HPDE6-E6E7 (cell line): ENCODE data around the gene JADE3.
"Not testable (repeated sequence)": the region's sequence is repeated elsewhere in the genome, so short reads cannot be mapped to it uniquely, and the experiment has no call there.

Experiments used
- DNase-seq: peaks from one replicate; pipeline ENCODE4 v3.0.0; 2011; ENCODE audit warnings: missing footprints; ENCODE audit errors: extremely low spot score

The JADE3 gene

DNA sequence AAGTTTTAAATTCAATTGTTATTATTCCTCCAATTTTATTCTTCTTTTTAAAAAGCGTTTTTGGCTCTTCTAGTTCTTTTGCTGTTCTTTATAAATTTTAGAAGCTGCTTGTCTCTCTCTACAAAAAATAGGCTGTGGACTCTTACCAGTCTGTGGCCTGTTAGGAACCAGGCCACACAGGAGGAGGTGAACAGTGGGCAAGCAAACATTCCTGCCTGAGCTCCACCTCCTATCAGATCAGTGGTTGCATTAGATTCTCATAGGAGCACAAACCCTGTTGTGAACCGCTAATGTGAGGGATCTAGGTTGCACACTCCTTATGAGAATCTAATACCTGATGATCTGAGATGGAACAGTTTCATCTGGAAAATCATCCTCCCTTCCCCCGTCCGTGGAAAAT, 23.1 kb downstream of the JADE3 start:
- DNase-seq = no peak

DNA sequence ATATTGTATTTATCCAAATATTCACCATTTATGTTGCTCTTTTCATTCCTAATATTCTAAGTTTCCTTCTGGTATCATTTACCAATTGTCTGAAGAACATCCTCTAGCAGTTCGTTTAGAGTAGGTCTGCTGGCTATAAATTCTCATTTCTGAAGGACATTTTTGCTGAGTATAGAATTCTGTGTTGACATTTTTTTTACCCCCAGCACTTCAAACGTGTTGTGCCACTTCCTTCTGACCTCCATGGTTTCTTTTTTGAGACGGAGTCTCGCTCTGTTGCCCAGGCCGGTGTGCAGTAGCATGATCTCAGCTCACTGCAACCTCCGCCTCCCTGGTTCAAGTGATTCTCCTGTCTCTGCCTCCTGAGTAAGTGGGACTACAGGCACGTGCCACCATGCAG, 26.4 kb downstream of the JADE3 start:
- DNase-seq = no peak

DNA sequence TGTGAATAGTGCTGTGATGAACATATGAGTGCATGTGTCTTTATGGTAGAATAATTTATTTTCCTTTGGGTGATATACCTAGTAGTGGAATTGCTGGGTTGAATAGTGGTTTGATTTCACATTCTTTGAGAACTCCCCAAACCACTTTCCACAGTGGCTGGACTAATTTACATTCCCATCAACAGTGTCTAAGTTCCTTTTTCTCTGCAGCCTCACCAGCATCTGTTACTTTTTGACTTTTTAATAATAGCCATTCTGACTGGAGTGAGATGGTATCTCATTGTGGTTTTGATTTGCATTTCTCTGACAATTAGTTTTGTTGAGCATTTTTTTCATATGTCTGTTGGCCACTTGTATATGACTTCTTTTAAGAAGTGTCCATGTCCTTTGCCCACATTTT, 29.1 kb downstream of the JADE3 start:
- no peak for DNase-seq

DNA sequence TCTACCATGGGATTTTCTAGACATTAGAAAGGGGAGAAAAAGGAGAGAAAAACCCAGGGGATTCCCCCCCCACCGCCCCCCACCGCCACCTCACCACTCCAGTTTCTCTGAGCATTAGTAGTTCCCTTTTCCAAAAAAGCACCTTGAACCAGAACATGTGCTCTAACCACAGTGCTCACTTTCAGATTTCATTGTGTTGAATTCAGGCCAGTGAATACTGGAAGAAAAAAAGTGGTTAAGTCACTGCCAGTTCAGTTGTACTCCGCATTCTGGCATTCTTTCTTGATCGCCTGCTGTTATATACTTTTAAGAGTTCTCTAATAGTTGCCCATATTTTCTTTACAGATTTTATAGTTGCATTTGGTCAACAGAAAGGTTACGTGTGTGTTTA, 40.9 kb downstream of the JADE3 start:
- no peak for DNase-seq

DNA sequence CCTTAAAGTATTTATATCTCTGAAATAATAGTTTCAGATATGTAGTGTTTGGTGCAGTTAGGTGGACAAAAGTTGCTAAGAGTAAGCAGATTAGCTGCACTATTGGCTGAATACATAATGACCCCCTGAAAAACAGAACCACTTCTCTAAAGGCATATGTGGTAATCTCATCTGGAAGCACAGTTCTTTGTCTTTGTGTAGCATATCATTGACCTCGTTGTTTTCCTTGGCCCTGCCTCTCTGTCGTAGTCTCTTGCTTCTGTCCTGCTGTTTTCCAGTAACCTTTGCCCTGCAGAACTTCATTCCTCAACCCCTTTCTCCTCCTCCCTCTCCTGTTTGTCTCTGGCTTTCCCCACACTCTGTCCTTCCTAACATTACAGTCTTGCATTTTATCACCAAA, 41.4 kb downstream of the JADE3 start:
- DNase-seq = no peak

DNA sequence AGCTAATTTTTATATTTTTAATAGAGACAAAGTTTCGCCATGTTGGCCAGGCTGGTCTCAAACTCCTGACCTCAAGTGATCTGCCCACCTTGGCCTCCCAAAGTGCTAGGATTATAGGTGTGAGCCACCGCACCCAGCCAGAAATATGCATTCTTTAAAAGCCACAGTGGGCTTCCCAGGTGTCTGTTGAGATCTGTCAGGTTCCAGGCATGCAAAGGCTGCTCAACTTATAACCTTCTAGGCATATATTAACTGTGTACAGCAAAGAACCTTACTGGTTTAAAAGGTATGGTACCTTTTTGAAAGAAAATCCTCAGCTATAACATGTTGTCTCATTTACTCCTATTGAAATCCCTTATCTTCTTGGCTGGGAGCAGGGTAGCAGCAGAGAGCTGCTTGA, 42.5 kb downstream of the JADE3 start:
- DNase-seq = no peak

DNA sequence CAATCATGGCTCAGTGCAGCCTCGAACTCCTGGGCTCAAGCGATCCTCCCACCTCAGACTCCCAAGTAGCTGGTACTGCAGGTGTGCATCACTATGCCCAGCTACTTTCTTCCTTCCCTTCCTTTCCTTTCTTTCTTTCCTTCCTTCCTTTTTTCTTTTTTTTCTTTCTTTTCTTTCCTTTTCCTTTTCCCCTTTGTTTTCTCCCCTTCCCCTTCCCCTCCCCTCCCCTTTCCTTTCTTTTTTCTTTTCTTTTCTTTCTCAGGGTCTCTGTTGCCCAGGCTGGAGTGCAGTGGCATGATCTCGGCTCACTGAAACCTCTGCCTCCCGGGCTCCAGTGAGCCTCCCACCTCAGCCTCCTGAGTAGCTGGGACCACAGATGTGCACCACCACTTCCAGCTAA, 44.4 kb downstream of the JADE3 start:
- DNase-seq = not testable (repeated sequence)

DNA sequence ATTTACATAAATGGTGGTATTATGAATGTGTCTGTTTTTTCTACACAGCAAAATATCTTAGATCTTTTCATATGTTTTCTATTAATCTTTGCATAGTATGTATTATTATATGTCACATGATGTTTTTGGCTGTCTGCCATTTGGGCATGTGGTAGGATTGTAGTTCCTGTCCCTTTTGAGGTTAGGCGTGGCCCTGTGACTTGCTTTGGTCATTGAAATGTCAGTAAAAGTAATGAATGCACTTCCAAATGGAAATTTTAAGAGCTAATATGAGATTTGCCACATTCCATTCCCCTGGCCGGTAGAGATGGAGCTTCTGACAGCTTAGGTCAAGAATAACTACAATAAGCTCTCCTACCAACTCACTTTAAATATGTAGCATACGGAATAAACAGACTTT, 45.1 kb downstream of the JADE3 start:
- DNase-seq = no peak

DNA sequence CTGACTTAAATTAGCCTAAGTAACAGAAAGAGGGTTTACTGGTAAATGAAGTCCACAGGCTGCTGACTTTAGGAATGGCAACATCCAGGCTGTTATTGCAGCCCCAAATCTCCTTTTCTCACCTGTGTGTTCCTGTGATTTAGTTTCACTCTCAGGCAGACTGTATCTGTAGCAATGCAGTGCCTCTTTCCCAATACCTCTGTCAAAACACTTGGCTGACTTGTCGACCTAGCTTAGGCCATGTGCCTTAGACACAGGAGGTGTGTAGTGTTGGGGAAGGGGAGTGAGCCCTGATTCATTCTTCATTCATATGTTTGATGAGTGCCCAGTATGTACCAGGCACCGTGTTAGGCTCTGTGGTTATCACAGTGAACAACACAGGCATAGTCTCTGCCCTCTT, 46.9 kb downstream of the JADE3 start:
- DNase-seq = no peak

DNA sequence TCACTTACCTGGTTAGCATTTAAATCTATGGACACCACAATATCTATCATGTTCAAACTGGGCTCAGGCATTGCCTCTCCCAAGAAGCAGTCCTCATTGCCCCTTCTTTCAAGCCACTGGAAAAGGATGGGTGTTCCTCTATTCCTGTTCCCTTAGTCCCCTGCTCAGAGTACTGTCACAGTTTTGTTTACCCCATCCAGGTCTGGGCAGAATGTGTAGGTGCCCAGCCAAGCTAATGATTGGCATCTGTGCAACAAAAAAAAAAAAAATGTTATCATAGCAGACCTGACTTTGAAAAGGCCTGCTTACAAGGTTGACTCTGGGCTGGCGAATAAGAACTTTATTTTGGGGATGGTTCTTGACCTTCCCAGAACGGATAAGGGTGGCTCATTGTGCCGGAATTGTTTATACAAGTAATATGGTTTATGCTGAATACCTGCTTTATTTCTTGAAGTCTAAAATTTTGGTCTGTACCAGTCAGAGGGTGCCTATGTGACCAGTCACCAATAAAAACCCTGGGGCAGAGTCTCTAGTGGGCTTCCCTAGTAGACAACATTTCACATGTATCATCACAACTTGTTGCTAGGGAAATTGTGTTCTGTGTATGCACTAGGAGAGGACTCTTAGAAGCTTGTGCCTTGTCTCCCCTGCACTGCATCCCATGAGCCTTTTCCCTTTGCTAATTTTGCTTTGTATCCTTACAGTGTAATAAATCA, 47.9 kb downstream of the JADE3 start:
- DNase-seq = no peak

DNA sequence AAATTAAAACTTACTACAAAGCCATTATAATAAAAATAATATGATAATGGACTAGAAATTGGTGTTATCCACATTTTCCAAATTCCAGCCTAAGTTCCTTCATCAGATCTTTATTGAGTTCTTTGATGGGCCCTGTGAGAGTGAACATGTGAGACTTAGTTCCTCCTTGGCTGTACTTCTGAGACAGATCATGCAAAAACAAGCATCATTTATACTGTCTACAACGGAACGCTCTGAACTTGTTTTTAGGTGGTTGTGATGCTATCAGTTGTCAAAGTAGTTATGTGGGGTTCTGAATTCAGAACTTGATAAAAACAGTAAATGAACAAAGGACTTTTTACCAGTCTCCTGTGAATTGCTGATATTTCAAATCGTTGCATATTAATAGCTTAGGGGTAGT, 48.9 kb downstream of the JADE3 start:
- DNase-seq = no peak

DNA sequence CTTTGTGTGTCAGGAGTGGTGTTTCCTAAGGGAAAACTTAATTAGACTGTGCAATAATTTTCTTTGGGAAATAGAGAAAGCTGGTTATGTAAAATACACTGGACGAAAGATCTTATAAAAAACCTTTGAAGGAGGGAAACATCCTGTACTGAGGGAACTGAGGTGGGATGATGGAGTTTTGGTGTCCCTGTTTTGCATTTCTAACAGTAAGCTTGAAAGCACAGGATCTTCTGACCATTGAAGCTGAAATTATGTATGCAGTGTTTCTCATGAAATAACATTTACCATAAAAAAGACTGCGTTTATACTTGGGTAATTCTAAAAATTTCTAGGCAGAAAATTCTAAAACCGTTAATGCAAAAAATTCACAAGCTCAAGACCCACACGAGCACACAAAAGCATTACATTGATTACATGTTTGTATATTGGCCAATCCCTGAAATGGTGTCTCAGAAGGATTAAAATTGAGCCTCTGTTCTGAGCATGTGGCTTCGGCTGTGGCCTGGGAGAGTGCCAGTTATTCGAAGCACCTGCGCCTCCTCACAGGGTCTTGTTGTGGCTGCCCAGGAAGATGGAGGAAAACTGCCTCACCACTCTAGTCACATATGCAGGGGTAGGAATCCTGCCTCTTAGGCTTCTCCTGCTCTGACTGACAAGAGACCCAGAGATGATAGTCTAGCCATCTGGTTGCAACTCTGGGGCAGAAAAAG, 49.5 kb downstream of the JADE3 start:
- no peak for DNase-seq

DNA sequence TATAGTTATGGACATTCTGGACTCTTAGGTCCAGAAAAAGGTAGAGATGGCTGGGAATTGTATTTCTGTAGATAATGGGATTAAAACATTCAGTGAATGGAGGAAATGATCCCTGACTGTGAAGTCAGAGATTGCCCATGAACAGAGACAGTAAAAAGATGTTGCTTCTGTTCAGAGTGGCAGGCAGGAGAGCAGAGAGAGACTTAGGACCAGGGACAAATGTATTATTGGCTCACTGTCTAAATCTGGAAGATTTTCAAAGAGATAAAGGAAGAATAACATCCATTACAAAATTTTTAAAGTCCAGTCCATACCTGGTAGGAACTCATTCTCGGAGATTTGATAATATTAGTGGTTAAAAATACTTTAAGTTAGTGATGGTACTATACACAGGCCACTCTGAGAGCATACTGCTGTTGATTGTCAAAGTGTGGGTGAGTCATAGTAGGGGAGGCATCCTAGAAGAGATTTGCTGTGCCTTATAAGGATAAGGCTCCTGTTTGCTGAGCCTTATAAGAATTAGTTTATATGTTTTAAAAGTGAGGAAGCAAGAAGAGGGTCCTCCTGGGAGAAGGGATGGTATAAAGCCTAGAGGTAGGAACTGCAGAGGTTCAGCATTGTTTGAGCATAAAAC, 53.0 kb downstream of the JADE3 start:
- no peak for DNase-seq

DNA sequence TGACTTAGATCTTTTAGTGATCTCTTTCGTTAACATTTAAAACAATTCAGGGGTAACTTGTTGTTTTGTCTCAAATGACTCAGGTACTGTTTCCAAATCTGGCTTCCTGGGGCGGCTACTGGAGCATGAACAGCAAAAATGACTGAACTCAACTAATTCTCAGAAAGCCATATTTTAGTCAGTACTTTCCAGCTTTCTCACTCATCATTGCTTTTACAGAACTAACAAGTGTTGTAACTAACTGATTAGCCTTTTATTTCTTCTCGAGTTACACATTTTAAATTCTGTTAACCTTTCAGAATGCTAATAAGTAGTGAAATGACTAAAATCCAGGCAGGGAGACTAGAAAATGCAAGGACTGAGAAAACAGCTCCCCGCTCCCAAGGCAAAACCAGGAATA, 55.3 kb downstream of the JADE3 start:
- DNase-seq = no peak

DNA sequence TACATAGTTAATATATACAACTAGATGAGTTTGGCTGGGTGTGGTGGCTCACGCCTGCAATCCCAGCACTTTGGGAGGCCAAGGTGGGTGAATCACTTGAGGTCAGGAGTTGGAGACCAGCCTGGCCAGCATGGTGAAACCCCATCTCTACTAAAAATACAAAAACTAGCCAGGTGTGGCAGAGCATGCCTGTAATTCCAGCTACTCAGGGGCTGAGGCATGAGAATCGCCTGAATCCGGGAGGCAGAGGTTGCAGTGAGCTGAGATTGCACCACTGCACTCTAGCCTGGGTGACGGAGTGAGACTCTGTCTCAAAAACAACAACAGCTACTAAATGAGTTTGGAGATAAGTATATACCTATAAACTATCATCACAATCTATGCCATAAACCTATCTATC, 64.8 kb downstream of the JADE3 start:
- DNase-seq = not testable (repeated sequence)

DNA sequence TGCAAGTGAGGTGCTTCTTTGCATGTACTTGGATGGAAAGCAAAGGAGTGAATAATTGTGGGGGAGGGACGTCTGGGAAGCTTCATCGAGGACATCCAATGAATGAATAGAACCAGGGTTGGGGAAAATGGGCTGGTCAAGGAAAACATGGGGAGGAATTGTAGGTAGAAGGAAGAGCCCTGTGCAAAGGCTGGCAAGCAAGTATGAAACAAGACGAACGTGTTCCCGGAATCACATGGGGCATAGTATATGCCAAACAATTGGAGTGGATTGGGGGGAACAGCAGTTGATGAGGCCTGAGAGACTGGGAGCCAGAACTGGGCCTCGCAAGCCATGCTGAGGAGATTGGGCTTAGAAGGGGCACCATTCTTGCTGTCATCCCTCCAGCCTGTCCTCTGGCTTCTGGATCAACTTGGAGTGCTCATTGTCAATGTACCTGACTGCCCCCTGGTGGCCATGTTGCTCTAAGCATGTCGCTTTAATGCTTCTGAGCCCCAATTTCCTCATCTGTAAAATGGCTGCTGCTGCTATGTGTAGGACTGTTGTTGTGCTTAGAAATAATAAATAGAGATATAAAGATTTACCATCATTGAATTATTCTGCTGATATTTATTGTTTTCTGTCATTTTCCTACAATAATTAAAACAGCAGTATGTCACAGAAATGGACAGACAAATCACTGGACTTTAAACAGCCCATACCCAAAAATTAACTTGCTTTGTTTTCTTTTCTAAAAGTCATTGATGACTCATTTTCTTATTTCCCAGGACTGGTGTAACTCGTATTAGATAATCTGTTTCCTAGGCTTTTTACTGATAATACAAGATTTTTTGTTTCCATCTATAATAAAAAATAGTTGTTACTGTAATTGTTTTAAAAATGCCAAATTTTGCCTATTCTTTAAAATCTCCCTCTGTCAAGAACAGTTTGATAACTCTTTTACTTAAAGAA, 66.4 kb downstream of the JADE3 start:
- DNase-seq = peak; percentile 13

DNA sequence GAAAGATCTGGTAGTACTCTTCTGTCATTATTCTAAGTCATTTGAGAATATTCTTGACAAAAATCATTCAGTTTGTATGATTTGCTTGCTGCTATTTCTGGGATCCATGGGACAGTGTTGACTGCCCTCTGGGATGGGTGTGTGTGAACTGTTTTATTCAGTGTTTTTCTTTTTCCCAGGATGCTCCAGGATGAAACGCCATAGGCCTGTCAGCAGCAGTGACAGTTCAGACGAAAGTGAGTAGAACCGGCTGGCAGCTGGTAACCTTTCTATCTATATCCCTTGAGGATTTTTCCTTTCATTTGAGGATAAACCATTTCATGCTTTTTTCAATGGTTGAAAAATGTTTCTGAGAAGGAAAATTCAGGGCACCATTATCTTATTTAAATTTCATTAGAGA, 72.5 kb downstream of the JADE3 start:
- no peak for DNase-seq

DNA sequence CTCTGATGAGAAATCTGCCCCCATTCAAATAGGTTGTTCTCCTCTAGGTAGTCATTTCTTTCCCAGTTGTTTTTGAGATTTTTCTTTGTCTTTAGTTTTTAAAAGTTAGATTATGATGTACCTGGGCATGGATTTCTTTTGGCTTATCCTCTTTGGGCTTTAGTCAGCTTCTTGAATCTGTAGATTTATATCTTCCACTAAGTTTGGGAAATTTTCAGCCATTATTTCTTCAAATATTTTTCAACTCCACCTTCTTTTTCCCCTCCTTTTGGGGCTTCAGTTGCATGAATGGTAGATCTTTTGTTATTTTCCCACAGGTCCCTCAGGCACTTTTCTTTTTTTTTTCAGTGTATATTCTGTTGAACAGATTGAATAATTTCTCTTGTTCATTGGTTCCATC, 77.3 kb downstream of the JADE3 start:
- no peak for DNase-seq

DNA sequence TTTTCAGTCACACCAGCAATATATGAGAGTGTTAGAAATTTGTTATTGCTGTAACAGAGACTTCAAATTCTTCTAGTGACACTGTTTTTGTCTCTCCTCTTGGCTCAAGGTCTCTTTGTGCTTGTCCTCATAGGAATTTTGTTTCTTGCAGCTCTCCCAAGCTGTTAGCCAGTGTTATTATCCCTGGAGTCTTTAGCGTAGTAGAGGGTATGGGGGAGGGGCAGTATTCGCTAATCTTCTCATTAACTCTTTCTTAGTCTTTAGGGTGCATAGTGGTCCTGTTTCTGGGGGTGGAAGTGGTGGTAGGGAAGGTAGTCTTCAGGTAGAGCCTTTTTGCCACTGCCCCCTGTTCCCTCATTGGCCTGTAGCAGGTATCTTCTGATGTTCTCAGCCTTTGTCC, 79.4 kb downstream of the JADE3 start:
- DNase-seq = no peak

DNA sequence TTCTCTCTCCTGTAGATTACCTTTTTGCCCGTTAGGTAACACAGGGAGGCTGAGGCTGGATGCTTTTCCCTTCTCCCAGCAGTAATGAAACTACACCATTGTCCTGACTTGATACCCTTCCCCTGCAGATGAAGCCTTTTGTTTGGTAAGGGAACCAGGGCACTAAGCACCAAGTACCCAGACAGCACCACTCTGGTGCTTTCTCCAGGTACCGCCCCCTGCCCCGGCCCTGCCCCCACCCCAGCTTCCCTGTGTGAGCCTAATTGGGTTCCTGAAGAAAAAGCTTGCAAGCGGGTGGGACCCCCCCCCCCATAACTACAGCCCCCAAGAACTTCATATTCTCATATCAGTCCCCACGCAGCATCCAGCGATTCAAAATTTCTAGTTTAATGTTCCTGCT, 79.8 kb downstream of the JADE3 start:
- DNase-seq = no peak

DNA sequence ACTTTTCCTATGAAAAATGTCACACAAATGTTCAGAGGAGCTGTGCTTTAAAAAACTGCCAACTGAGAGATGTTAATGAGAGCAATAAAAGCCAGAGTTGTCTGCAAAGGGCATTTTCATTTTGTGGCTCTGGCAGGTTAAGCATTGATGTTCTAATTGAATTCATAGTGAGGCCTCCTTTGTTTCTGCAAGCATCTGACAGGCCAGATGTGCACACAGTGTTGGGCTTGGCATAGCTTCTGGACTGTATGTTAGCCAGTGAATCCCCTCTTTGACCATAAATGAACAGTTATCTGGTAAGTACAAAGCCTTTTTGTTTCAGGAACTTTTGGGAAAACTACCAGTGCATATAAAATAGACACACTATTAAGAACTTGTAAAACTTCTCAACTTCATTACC, 81.9 kb downstream of the JADE3 start:
- DNase-seq = no peak

DNA sequence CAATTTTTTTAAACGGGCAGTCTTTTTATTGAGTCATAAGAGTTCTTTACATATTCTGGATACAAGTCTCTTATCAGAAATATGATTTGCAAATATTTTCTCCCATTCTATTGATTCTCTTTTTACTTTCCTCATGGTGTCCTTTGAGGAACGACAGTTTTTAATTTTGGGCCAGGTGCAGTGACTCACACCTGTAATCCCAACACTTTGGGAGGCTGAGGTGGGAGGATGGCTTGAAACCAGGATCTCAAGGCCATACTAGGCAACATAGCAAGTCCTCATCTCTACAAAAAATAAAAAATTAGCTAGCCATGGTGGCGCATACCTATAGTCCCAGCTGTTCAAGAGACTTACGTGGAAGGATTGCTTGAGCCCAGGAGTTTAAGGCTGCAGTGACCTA, 99.9 kb downstream of the JADE3 start:
- DNase-seq = no peak
